GM10266 (cell line): Measurements from ENCODE around the gene BDH2.

Experiments used
- DNase-seq: peaks from one replicate; pipeline ENCODE4 v3.0.0; 2012; ENCODE audit errors: extremely low spot score
- CTCF ChIP-seq: IDR thresholded peaks from 2 replicates; pipeline ENCODE4 v1.5.1; 2012; ENCODE audit warnings: mild to moderate bottlenecking, low read depth; ENCODE audit not compliant: control insufficient read depth, insufficient read depth; ENCODE audit errors: missing control alignments

The BDH2 gene

GRCh38 chr4:103085555-103086196 is 14.0 kb downstream of the BDH2 start:
- DNase-seq, result no peak
- TF ChIP-seq CTCF, result no peak

- DNase-seq, result no peak
- TF ChIP-seq CTCF, result no peak
Observed at GRCh38 chr4:103079621-103080020, 20.0 kb downstream of the BDH2 start.

- no peak for TF ChIP-seq CTCF
- DNase-seq, result peak; percentile 68
Observed at GRCh38 chr4:103076747-103077347, 22.8 kb downstream of the BDH2 start, which contains the start of gene SLC9B2. Gene SLC9B2 (minus strand): TSS chr4:103076761. CDS start chr4:103067550, 9,211 bp downstream.

GRCh38 chr4:103075894-103076746 is 23.5 kb downstream of the BDH2 start:
- DNase-seq, result peak; percentile 59

GRCh38 chr4:103075435-103075893 is 24.2 kb downstream of the BDH2 start:
- no peak for TF ChIP-seq CTCF
- peak; percentile 18 for DNase-seq

More at GRCh38 chr4:103075894-103076746, 23.5 kb downstream of the BDH2 start:
- TF ChIP-seq CTCF, result no peak

- peak; percentile 25 for DNase-seq
- no peak for TF ChIP-seq CTCF
Observed at GRCh38 chr4:103074744-103075434, 24.7 kb downstream of the BDH2 start.
